Measurements from ENCODE around the gene IRF1. TPM values are rescaled to one million over a fixed set of nuclear protein-coding genes. Genes with fewer than 3 reads are reported as not detected.
A peak's percentile ranks its signal among the peaks of the same experiment; 100 is the strongest.
"Not testable (repeated sequence)": the region's sequence is repeated elsewhere in the genome, so short reads cannot be mapped to it uniquely, and the experiment has no call there.

The IRF1 gene
- total RNA-seq, 1 donor from 2014 or later, result 10.9 TPM

DNA sequence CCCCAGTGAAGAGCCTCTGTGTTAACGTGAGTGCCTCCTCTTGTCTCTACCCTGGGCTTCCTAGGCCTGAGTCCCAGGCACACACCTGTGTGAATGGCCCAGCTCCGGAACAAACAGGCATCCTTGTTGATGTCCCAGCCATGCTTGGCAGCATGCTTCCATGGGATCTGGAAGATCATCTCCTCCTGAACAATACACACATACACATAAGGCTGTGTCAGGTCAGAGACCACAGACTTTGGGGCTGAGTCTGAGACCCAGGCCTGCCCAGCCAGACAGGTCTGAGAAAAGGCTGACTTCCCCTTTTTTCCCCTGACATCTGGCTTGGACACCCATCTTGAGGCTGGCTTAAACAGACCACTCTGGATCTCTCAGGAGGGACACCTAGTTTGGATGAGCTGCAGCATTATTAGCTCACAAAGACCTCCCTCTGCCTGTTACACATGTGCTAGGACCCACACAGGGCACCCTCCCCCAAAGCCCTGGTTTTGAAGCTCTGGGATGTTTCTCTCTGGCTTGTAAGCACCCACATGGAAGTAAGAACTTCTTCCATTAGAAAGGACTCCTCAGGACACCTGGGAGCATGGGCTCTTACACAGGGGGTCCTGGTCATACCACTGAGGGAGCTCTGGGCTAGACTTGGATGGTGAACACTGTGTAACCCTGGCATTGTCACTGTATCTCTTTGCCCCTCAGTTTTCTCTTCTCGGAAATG is 2.6 kb downstream of the IRF1 start:
- DNase-seq, result peak; percentile 3
- TF ChIP-seq, protein P1, sequence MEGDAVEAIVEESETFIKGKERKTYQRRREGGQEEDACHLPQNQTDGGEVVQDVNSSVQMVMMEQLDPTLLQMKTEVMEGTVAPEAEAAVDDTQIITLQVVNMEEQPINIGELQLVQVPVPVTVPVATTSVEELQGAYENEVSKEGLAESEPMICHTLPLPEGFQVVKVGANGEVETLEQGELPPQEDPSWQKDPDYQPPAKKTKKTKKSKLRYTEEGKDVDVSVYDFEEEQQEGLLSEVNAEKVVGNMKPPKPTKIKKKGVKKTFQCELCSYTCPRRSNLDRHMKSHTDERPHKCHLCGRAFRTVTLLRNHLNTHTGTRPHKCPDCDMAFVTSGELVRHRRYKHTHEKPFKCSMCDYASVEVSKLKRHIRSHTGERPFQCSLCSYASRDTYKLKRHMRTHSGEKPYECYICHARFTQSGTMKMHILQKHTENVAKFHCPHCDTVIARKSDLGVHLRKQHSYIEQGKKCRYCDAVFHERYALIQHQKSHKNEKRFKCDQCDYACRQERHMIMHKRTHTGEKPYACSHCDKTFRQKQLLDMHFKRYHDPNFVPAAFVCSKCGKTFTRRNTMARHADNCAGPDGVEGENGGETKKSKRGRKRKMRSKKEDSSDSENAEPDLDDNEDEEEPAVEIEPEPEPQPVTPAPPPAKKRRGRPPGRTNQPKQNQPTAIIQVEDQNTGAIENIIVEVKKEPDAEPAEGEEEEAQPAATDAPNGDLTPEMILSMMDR (IDR thresholded peaks at IDR 0.05; ENCODE audit: borderline replicate concordance), result no peak
- peaks cover 79% of the 10 kb centered on the region for H3K4me1 ChIP-seq
- peak overlapping the region; percentile 99 for H3K27ac ChIP-seq (replicated peaks)
- intact Hi-C loops (cut with micrococcal nuclease), result no loop called here
- peaks cover 60% of the 10 kb centered on the region for H3K36me3 ChIP-seq
- H3K9me3 ChIP-seq (replicated peaks), result no peaks in the 10 kb centered on the region
- peak overlapping the region; percentile 89 for H3K4me3 ChIP-seq
- no peaks in the 10 kb centered on the region for H3K27me3 ChIP-seq (ENCODE audit: low read depth)

DNA sequence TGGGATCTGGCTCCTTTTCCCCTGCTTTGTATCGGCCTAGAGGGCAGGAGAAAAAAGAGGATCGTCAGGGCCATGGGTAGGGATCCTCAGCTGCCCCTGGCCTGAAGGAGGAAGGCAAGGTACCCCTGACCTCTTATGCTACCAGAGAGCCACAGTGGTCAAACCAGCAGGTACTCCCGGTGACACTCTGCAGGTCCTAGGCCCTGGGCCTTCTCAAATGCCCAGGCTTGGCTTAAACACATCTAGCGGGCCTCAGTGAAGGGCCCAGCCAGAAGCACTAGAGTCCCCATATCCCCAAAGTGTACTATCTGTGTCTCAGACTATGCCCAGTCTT is 3.5 kb downstream of the IRF1 start:
- peaks cover 65% of the 10 kb centered on the region for H3K36me3 ChIP-seq
- no peaks in the 10 kb centered on the region for H3K27me3 ChIP-seq (ENCODE audit: low read depth)
- peak overlapping the region; percentile 89 for H3K4me3 ChIP-seq
- no peaks in the 10 kb centered on the region for H3K9me3 ChIP-seq (replicated peaks)
- intact Hi-C loops (cut with micrococcal nuclease), result no loop called here
- peak overlapping the region; percentile 99 for H3K27ac ChIP-seq (replicated peaks)
- no peak for DNase-seq
- TF ChIP-seq, protein P1 (IDR thresholded peaks at IDR 0.05; ENCODE audit: borderline replicate concordance), result no peak
- H3K4me1 ChIP-seq, result peaks cover 77% of the 10 kb centered on the region

DNA sequence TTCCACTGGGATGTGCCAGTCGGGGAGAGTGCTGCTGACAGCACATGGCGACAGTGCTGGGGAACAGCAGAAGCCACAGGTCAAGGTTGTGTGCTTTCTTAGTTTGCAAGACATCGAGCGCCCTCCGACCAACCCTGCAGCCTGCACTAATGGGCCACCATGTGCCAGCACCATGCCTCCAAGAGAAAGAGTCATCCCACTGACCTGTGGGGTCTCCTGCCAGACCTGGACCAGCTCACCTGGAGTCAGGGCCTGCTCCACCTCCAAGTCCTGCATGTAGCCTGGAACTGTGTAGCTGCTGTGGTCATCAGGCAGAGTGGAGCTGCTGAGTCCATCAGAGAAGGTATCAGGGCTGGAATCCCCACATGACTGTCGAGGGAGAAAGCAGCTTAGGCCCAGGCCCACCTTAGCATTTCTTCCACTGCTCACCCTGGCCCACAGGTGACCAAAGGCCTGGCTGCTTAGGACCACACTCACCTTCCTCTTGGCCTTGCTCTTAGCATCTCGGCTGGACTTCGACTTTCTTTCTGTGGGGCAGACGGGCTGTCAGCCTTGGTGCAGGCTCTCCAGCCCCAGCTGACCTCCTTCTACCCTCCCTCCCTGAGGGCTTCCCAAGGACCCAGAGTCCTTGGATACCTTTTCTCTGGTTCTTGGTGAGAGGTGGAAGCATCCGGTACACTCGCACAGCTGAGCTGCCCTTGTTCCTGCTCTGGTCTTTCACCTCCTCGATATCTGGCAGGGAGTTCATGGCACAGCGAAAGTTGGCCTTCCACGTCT is 4.1 kb downstream of the IRF1 start:
- H3K27ac ChIP-seq (replicated peaks), result peak overlapping the region; percentile 99
- H3K36me3 ChIP-seq, result peaks cover 65% of the 10 kb centered on the region
- intact Hi-C loops (cut with micrococcal nuclease), result no loop called here
- no peaks in the 10 kb centered on the region for H3K9me3 ChIP-seq (replicated peaks)
- peak overlapping the region; percentile 89 for H3K4me3 ChIP-seq
- H3K27me3 ChIP-seq (ENCODE audit: low read depth), result no peaks in the 10 kb centered on the region
- peaks cover 77% of the 10 kb centered on the region for H3K4me1 ChIP-seq
- no peak for DNase-seq
- TF ChIP-seq, protein P1 (IDR thresholded peaks at IDR 0.05; ENCODE audit: borderline replicate concordance), result no peak

DNA sequence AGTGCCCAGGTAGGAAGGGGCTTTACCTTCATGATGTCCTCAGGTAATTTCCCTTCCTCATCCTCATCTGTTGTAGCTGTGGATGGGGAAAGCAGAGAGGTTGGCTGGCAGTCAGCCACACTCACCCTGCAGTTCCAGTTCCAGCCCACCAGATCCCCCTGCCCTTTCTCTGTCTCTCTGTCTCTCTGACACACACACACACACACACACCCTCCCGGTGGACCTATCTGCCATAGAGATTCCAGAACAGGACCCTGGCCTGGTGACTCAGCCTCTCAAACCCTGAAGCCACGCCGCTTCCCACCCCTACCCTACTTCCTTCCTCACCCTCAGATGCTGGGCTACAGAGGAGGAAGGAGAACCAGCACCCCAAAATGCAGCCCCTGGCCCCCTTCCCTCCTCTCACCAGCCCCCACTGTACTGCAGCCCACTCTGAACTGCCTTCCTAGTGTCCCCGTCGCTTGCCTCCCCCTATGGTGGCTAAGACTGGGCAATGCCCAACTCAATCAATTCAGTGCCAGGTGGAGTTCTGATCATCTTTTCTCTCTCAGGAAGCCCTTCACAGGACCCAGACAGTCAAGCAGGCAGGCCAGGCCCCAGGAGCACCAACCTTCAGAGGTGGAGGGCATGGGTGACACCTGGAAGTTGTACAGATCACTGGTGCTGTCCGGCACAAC is 4.8 kb downstream of the IRF1 start:
- no peaks in the 10 kb centered on the region for H3K9me3 ChIP-seq (replicated peaks)
- no peak for DNase-seq
- TF ChIP-seq, protein P1 (IDR thresholded peaks at IDR 0.05; ENCODE audit: borderline replicate concordance), result no peak
- H3K36me3 ChIP-seq, result peaks cover 70% of the 10 kb centered on the region
- no peak overlapping the region for H3K4me3 ChIP-seq
- peak overlapping the region; percentile 25 for H3K27ac ChIP-seq (replicated peaks)
- peaks cover 77% of the 10 kb centered on the region for H3K4me1 ChIP-seq
- intact Hi-C loops (cut with micrococcal nuclease), result no loop called here
- H3K27me3 ChIP-seq (ENCODE audit: low read depth), result no peaks in the 10 kb centered on the region

DNA sequence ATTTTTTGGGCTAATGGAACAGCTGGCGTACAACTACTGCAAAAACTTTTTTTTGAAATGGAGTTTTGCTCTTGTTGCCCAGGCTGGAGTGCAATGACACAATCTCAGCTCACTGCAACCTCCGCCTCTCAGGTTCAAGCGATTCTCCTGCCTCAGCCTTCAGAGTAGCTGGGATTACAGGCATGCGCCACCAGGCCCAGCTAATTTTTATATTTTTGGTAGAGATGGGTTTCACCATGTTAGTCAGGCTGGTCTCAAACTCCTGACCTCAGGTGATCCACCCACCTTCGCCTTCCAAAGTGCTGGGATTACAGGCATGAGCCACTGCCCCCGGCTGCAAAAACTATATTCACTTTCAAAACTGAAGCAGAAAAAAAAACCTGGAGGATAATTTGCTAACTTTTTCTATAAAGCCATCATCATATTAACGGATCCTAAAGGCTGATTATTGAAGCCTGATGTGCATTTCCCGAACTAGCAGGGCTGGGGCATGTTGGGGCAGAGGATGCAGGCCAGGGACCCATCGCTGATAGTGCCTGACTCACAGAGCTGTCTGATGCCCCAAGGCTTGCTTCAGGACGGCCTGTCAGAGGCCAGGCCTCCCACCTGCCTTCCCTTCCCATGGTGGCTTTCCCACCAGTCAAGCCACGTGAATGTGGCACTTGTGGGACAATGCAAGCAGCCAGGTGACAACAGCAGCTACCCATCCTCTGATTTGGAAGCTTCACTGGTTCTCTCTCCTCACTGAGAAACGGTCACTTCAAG is 5.5 kb downstream of the IRF1 start:
- H3K27me3 ChIP-seq (ENCODE audit: low read depth); H3K4me3 ChIP-seq; intact Hi-C loops (cut with micrococcal nuclease); DNase-seq; H3K9me3 ChIP-seq (replicated peaks): not testable (repeated sequence)
- Histone ChIP-seq H3K4me1 (peaks cover 74% of the 10 kb centered on the region), H3K36me3 (peaks cover 70% of the 10 kb centered on the region), H3K27ac (replicated peaks) (peak overlapping the region; percentile 25)
